ENCODE measurements around the gene ISCA2.

Gene ISCA2

GRCh38 chr14:74504874-74505720 is 11.5 kb downstream of the ISCA2 start:
- Histone ChIP-seq H3K27me3 (ENCODE audit: control insufficient read depth, insufficient read depth, low read length) (peaks cover 4% of the 10 kb centered on the region), H3K27ac (ENCODE audit: low read depth, low read length) (no peak overlapping the region), H3K36me3 (ENCODE audit: control insufficient read depth, insufficient read depth, low read length) (no peaks in the 10 kb centered on the region), H3K4me3 (ENCODE audit: low read length) (no peak overlapping the region), H3K4me1 (ENCODE audit: control insufficient read depth, insufficient read depth, low read length) (peaks cover 8% of the 10 kb centered on the region), H3K9ac (ENCODE audit: low read length) (no peak overlapping the region)

GRCh38 chr14:74505831-74506230 is 12.3 kb downstream of the ISCA2 start:
- Histone ChIP-seq H3K9ac (ENCODE audit: low read length) (no peak overlapping the region), H3K27me3 (ENCODE audit: control insufficient read depth, insufficient read depth, low read length) (peaks cover 4% of the 10 kb centered on the region), H3K4me3 (ENCODE audit: low read length) (no peak overlapping the region), H3K4me1 (ENCODE audit: control insufficient read depth, insufficient read depth, low read length) (peaks cover 8% of the 10 kb centered on the region), H3K27ac (ENCODE audit: low read depth, low read length) (no peak overlapping the region), H3K36me3 (ENCODE audit: control insufficient read depth, insufficient read depth, low read length) (no peaks in the 10 kb centered on the region)

GRCh38 chr14:74506411-74506851 is 12.9 kb downstream of the ISCA2 start:
- no peak overlapping the region for H3K9ac ChIP-seq (ENCODE audit: low read length)
- H3K4me3 ChIP-seq (ENCODE audit: low read length): no peak overlapping the region
- H3K27me3 ChIP-seq (ENCODE audit: control insufficient read depth, insufficient read depth, low read length): peaks cover 4% of the 10 kb centered on the region
- peaks cover 3% of the 10 kb centered on the region for H3K4me1 ChIP-seq (ENCODE audit: control insufficient read depth, insufficient read depth, low read length)
- H3K36me3 ChIP-seq (ENCODE audit: control insufficient read depth, insufficient read depth, low read length): no peaks in the 10 kb centered on the region
- no peak overlapping the region for H3K27ac ChIP-seq (ENCODE audit: low read depth, low read length)

GRCh38 chr14:74507085-74507484 is 13.5 kb downstream of the ISCA2 start:
- Histone ChIP-seq H3K27ac (ENCODE audit: low read depth, low read length) (no peak overlapping the region), H3K36me3 (ENCODE audit: control insufficient read depth, insufficient read depth, low read length) (no peaks in the 10 kb centered on the region), H3K4me1 (ENCODE audit: control insufficient read depth, insufficient read depth, low read length) (no peaks in the 10 kb centered on the region), H3K9ac (ENCODE audit: low read length) (no peak overlapping the region), H3K27me3 (ENCODE audit: control insufficient read depth, insufficient read depth, low read length) (peaks cover 4% of the 10 kb centered on the region), H3K4me3 (ENCODE audit: low read length) (no peak overlapping the region)

- no peaks in the 10 kb centered on the region for H3K36me3 ChIP-seq (ENCODE audit: control insufficient read depth, insufficient read depth, low read length)
- peaks cover 4% of the 10 kb centered on the region for H3K27me3 ChIP-seq (ENCODE audit: control insufficient read depth, insufficient read depth, low read length)
- H3K4me3 ChIP-seq (ENCODE audit: low read length): no peak overlapping the region
- H3K27ac ChIP-seq (ENCODE audit: low read depth, low read length): no peak overlapping the region
- no peaks in the 10 kb centered on the region for H3K4me1 ChIP-seq (ENCODE audit: control insufficient read depth, insufficient read depth, low read length)
- no peak overlapping the region for H3K9ac ChIP-seq (ENCODE audit: low read length)
These were observed 14.3 kb downstream of the ISCA2 start for GRCh38 chr14:74507840-74508239.

- no peak overlapping the region for H3K27ac ChIP-seq (ENCODE audit: low read depth, low read length)
- no peak overlapping the region for H3K9ac ChIP-seq (ENCODE audit: low read length)
- peaks cover 4% of the 10 kb centered on the region for H3K27me3 ChIP-seq (ENCODE audit: control insufficient read depth, insufficient read depth, low read length)
- H3K4me3 ChIP-seq (ENCODE audit: low read length): no peak overlapping the region
- H3K36me3 ChIP-seq (ENCODE audit: control insufficient read depth, insufficient read depth, low read length): no peaks in the 10 kb centered on the region
- no peaks in the 10 kb centered on the region for H3K4me1 ChIP-seq (ENCODE audit: control insufficient read depth, insufficient read depth, low read length)
These were observed 14.7 kb downstream of the ISCA2 start for GRCh38 chr14:74508292-74508731.

- Histone ChIP-seq H3K27ac (ENCODE audit: low read depth, low read length) (no peak overlapping the region), H3K36me3 (ENCODE audit: control insufficient read depth, insufficient read depth, low read length) (no peaks in the 10 kb centered on the region), H3K27me3 (ENCODE audit: control insufficient read depth, insufficient read depth, low read length) (peaks cover 4% of the 10 kb centered on the region), H3K9ac (ENCODE audit: low read length) (no peak overlapping the region), H3K4me3 (ENCODE audit: low read length) (no peak overlapping the region), H3K4me1 (ENCODE audit: control insufficient read depth, insufficient read depth, low read length) (no peaks in the 10 kb centered on the region)
These were observed 15.4 kb downstream of the ISCA2 start for GRCh38 chr14:74508844-74509428.

GRCh38 chr14:74509587-74510222 is 16.1 kb downstream of the ISCA2 start:
- H3K27ac ChIP-seq (ENCODE audit: low read depth, low read length): no peak overlapping the region
- no peak overlapping the region for H3K9ac ChIP-seq (ENCODE audit: low read length)
- H3K4me1 ChIP-seq (ENCODE audit: control insufficient read depth, insufficient read depth, low read length): no peaks in the 10 kb centered on the region
- H3K36me3 ChIP-seq (ENCODE audit: control insufficient read depth, insufficient read depth, low read length): no peaks in the 10 kb centered on the region
- H3K27me3 ChIP-seq (ENCODE audit: control insufficient read depth, insufficient read depth, low read length): peaks cover 4% of the 10 kb centered on the region
- no peak overlapping the region for H3K4me3 ChIP-seq (ENCODE audit: low read length)

GRCh38 chr14:74510223-74510931 is 16.8 kb downstream of the ISCA2 start:
- no peaks in the 10 kb centered on the region for H3K4me1 ChIP-seq (ENCODE audit: control insufficient read depth, insufficient read depth, low read length)
- H3K27ac ChIP-seq (ENCODE audit: low read depth, low read length): no peak overlapping the region
- H3K4me3 ChIP-seq (ENCODE audit: low read length): no peak overlapping the region
- H3K9ac ChIP-seq (ENCODE audit: low read length): no peak overlapping the region
- peaks cover 4% of the 10 kb centered on the region for H3K27me3 ChIP-seq (ENCODE audit: control insufficient read depth, insufficient read depth, low read length)
- H3K36me3 ChIP-seq (ENCODE audit: control insufficient read depth, insufficient read depth, low read length): no peaks in the 10 kb centered on the region

GRCh38 chr14:74510959-74511409 is 17.4 kb downstream of the ISCA2 start:
- Histone ChIP-seq H3K27ac (ENCODE audit: low read depth, low read length) (no peak overlapping the region), H3K36me3 (ENCODE audit: control insufficient read depth, insufficient read depth, low read length) (no peaks in the 10 kb centered on the region)

GRCh38 chr14:74511966-74512830 is 18.6 kb downstream of the ISCA2 start:
- H3K4me3 ChIP-seq (ENCODE audit: low read length): no peak overlapping the region
- no peaks in the 10 kb centered on the region for H3K36me3 ChIP-seq (ENCODE audit: control insufficient read depth, insufficient read depth, low read length)
- H3K9ac ChIP-seq (ENCODE audit: low read length): no peak overlapping the region
- no peak overlapping the region for H3K27ac ChIP-seq (ENCODE audit: low read depth, low read length)
- H3K4me1 ChIP-seq (ENCODE audit: control insufficient read depth, insufficient read depth, low read length): no peaks in the 10 kb centered on the region
- H3K27me3 ChIP-seq (ENCODE audit: control insufficient read depth, insufficient read depth, low read length): peaks cover 4% of the 10 kb centered on the region

More at GRCh38 chr14:74510959-74511409, 17.4 kb downstream of the ISCA2 start:
- H3K9ac ChIP-seq (ENCODE audit: low read length): no peak overlapping the region
- no peaks in the 10 kb centered on the region for H3K4me1 ChIP-seq (ENCODE audit: control insufficient read depth, insufficient read depth, low read length)
- H3K4me3 ChIP-seq (ENCODE audit: low read length): no peak overlapping the region
- H3K27me3 ChIP-seq (ENCODE audit: control insufficient read depth, insufficient read depth, low read length): peaks cover 4% of the 10 kb centered on the region

Measured in rectal smooth muscle tissue (tissue), 1 donor.